Caco-2 (cell line): ENCODE data around the gene ZNF614. TPM values are rescaled to one million over a fixed set of nuclear protein-coding genes. Genes with fewer than 3 reads are reported as not detected.
A peak's percentile ranks its signal among the peaks of the same experiment; 100 is the strongest.

Experiments used
- BruUV-seq: library from RNA; stranded (reverse); fragments of 400-500 nt; replicated peaks from 2 replicates; lab custom pipeline; 2021; lab: Mats Ljungman, UMichigan
- CTCF ChIA-PET: fragments of 300-600 bp; sonication (Branson Sonifier 250); formaldehyde crosslinking; loops from one replicate; lab custom pipeline; 2022; ENCODE audit warnings: antibody characterized with exemption; lab: Charles Lee
- POLR2A ChIA-PET: fragments of 300-600 bp; sonication (Branson Sonifier 250); formaldehyde crosslinking; loops from one replicate; lab custom pipeline; 2022; ENCODE audit warnings: antibody characterized with exemption; lab: Charles Lee
- DNase-seq, 2 experiments: peaks; one replicate each; pipeline versions ENCODE4 v3.0.0 to v3.0.0-alpha.2; 2020 to 2022
- H3K27me3 ChIP-seq: replicated peaks from 2 replicates; pipeline ENCODE4 v1.6.0; 2011; ENCODE audit warnings: low read length; ENCODE audit not compliant: control insufficient read depth, insufficient read depth
- H3K36me3 ChIP-seq: 2 replicates; pipeline ENCODE4 v1.5.1; 2011; ENCODE audit warnings: low read length; ENCODE audit not compliant: control insufficient read depth, insufficient read depth
- H3K4me1 ChIP-seq: fragments of 250-450 bp; sonication (Bioruptor Pico); 2 replicates; pipeline ENCODE4 v1.5.1; 2020; ENCODE audit warnings: mild to moderate bottlenecking
- H3K4me3 ChIP-seq: 2 replicates; pipeline ENCODE4 v1.5.1; 2011; ENCODE audit warnings: low read depth, mild to moderate bottlenecking, control low read depth, low read length
- H3K9me3 ChIP-seq: fragments of 250-450 bp; sonication (Bioruptor Pico); 2 replicates; pipeline ENCODE4 v1.5.1; 2020; ENCODE audit warnings: mild to moderate bottlenecking, moderate library complexity
- H3K27ac Mint-ChIP-seq: one replicate; pipeline ENCODE4 v1.8.0; 2022; ENCODE audit warnings: mixed read lengths; ENCODE audit not compliant: unreplicated experiment
- H3K27me3 Mint-ChIP-seq: one replicate; pipeline ENCODE4 v1.8.0; 2022; ENCODE audit warnings: mixed read lengths; ENCODE audit not compliant: insufficient read depth, unreplicated experiment
- H3K36me3 Mint-ChIP-seq: one replicate; pipeline ENCODE4 v1.8.0; 2022; ENCODE audit warnings: mild to moderate bottlenecking, mixed read lengths; ENCODE audit not compliant: insufficient read depth, unreplicated experiment
- H3K4me1 Mint-ChIP-seq: one replicate; pipeline ENCODE4 v1.8.0; 2022; ENCODE audit warnings: low read depth, mixed read lengths; ENCODE audit not compliant: unreplicated experiment
- H3K4me3 Mint-ChIP-seq: one replicate; pipeline ENCODE4 v1.8.0; 2022; ENCODE audit warnings: mild to moderate bottlenecking, moderate library complexity, mixed read lengths; ENCODE audit not compliant: unreplicated experiment
- H3K9me3 Mint-ChIP-seq: one replicate; pipeline ENCODE4 v1.8.0; 2022; ENCODE audit warnings: mixed read lengths; ENCODE audit not compliant: unreplicated experiment
- CTCF ChIP-seq, 2 experiments: fragments of 200-600 bp in 1 of 2; IDR thresholded peaks; 1 replicate in 1 of 2; 2 replicates in 1 of 2; pipeline versions ENCODE4 v1.5.1 to v1.8.0; 2011 to 2022; ENCODE audit warnings: antibody characterized with exemption in 1 of 2, control low read depth in 1 of 2, inconsistent platforms in 1 of 2, low read depth in 1 of 2, low read length in 1 of 2, mild to moderate bottlenecking in 1 of 2, moderate library complexity in 1 of 2; ENCODE audit not compliant: insufficient read depth in 1 of 2, severe bottlenecking in 1 of 2, unreplicated experiment in 1 of 2
- intact Hi-C: fragments of 100-400 bp; cut with micrococcal nuclease; formaldehyde crosslinking; loops from one replicate; pipeline ENCODE4 v1.10.0; 2022; ENCODE audit not compliant: unreplicated experiment
- total RNA-seq: library from RNA; stranded (reverse); gene quantifications from 2 replicates; pipeline ENCODE4 v1.2.3, GENCODE V29; 2022

Gene ZNF614
- total RNA-seq, 1 experiment from 2014 or later, result 8.7 TPM

GRCh38 chr19:52048555-52049501 is 20.6 kb upstream of the ZNF614 start, which contains the start of gene ZNF432:
ZNF432 (minus strand) TSS chr19:52048838; CDS start chr19:52046868, 1,970 bp downstream.
- intact Hi-C loops, result loop anchor here (1.0 kb wide), 2 partner anchors 21 to 41 kb away; partner anchors contain the start of genes ZNF614 and ZNF615

DNA sequence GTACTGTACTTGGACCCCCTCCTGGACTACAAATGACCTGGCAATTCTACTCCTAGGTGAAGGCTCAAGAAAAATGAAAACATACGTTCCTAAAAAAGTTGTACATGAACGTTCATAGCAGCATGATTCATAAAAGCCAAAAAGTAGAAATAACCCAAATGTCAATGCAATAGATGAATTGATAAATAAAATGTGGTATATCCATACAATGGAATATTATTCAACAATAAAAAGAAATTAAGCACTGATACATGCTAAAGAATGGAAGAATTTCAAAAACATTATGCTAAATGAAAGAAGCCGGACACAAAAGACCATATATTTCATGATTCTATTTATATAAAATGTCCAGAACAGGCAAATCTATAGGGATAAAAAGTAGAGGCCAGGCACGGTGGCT is 11.0 kb upstream of the ZNF614 start:
- no peak for TF ChIP-seq CTCF (IDR thresholded peaks at IDR 0.05; ENCODE audit: insufficient read depth in 1 of 2, low read depth in 1 of 2, low read length in 1 of 2, severe bottlenecking in 1 of 2, unreplicated experiment in 1 of 2)
- ChIA-PET POLR2A (no interaction called here), CTCF (no interaction called here)
- peaks cover 56% of the 10 kb centered on the region for H3K9me3 Mint-ChIP-seq
- H3K36me3 Mint-ChIP-seq, result peaks cover 53% of the 10 kb centered on the region
- no peaks in the 10 kb centered on the region for H3K4me1 ChIP-seq
- H3K4me3 Mint-ChIP-seq, result no peak overlapping the region
- DNase-seq, result no peak
- H3K4me3 ChIP-seq, result no peak overlapping the region
- no peaks in the 10 kb centered on the region for H3K27me3 ChIP-seq
- no TSS peak for BruUV-seq
- H3K4me1 Mint-ChIP-seq, result no peaks in the 10 kb centered on the region
- H3K9me3 ChIP-seq, result peaks cover 45% of the 10 kb centered on the region
- peaks cover 15% of the 10 kb centered on the region for H3K36me3 ChIP-seq
- no peak overlapping the region for H3K27ac Mint-ChIP-seq
- no peaks in the 10 kb centered on the region for H3K27me3 Mint-ChIP-seq
- intact Hi-C loops, result no loop called here

More at GRCh38 chr19:52048555-52049501, 20.6 kb upstream of the ZNF614 start, which contains the start of gene ZNF432:
- POLR2A ChIA-PET, result interaction anchor here (0.8 kb wide), 1 partner anchor 41 kb away, joined by 5 read pairs; no protein-coding TSS in a partner anchor
- Mint-ChIP-seq H3K4me3 (peak within 1 kb of the TSS; percentile 93), H3K9me3 (peaks cover 53% of the 10 kb centered on the region), H3K36me3 (peaks cover 57% of the 10 kb centered on the region), H3K27ac (peak within 1 kb of the TSS; percentile 99), H3K4me1 (peaks cover 17% of the 10 kb centered on the region), H3K27me3 (no peaks in the 10 kb centered on the region)
- peak; percentile 92 to 93 for DNase-seq
- no peaks in the 10 kb centered on the region; the same call in 1 of the 2 replicates for H3K36me3 ChIP-seq
- CTCF ChIA-PET, result interaction anchor here (0.6 kb wide), 1 partner anchor 26 kb away, joined by 3 read pairs; no protein-coding TSS in a partner anchor
- peak within 1 kb of the TSS; percentile 86 for H3K4me3 ChIP-seq
- no peaks in the 10 kb centered on the region for H3K27me3 ChIP-seq
- TSS peak; percentile 88 for BruUV-seq
- H3K4me1 ChIP-seq, result 0 out of 2 replicates have a peak, but pooled peaks cover 9% of the 10 kb centered on the region
- no peak for TF ChIP-seq CTCF (IDR thresholded peaks at IDR 0.05; ENCODE audit: insufficient read depth in 1 of 2, low read depth in 1 of 2, low read length in 1 of 2, severe bottlenecking in 1 of 2, unreplicated experiment in 1 of 2)
- H3K9me3 ChIP-seq, result peaks cover 25% of the 10 kb centered on the region

GRCh38 chr19:52034051-52034728 is 6.0 kb upstream of the ZNF614 start:
- peaks cover 53% of the 10 kb centered on the region for H3K9me3 ChIP-seq
- Mint-ChIP-seq H3K27ac (no peak overlapping the region), H3K4me3 (no peak overlapping the region), H3K4me1 (no peaks in the 10 kb centered on the region), H3K27me3 (no peaks in the 10 kb centered on the region), H3K9me3 (peaks cover 61% of the 10 kb centered on the region), H3K36me3 (peaks cover 52% of the 10 kb centered on the region)
- H3K27me3 ChIP-seq, result no peaks in the 10 kb centered on the region
- ChIA-PET POLR2A (no interaction called here), CTCF (no interaction called here)
- H3K36me3 ChIP-seq, result peaks cover 15% of the 10 kb centered on the region
- TSS peak; percentile 6 for BruUV-seq
- H3K4me3 ChIP-seq, result no peak overlapping the region
- H3K4me1 ChIP-seq, result no peaks in the 10 kb centered on the region
- TF ChIP-seq CTCF (IDR thresholded peaks at IDR 0.05; ENCODE audit: insufficient read depth in 1 of 2, low read depth in 1 of 2, low read length in 1 of 2, severe bottlenecking in 1 of 2, unreplicated experiment in 1 of 2), result no peak
- intact Hi-C loops, result no loop called here
- DNase-seq, result no peak
